Measurements from ENCODE around the gene PMP22.

The PMP22 gene

DNA sequence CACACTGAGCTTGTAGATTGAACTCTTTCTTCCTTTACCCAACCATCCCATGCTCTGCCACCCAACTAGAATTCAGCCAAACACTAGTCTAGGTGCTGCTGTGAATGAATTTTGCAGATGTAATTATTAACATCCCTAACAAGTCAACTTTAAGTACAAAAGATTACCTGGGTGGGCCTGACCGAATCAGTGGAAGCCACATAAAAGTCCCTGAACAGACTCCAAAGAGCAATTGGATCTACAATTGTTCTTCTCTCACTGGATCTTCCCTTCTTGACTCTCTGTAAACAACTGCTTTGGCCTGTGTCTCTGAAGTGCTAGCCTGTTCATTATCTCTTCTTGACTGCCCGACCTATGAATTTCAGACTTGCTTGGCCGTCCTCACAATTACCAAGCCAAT is 67.9 kb downstream of the PMP22 start:
- Histone ChIP-seq H3K27me3 (ENCODE audit: low read depth) (no peaks in the 10 kb centered on the region; the same call in 1 of the 2 replicates), H3K36me3 (replicated peaks) (no peaks in the 10 kb centered on the region), H3K4me3 (no peak overlapping the region), H3K9me3 (no peaks in the 10 kb centered on the region), H3K4me1 (no peaks in the 10 kb centered on the region)
- in situ Hi-C loops (cut with MboI; ENCODE audit: low sequenced_read_pairs): no loop called here
- DNase-seq (ENCODE audit: low spot score in 2 of 2): no peak

DNA sequence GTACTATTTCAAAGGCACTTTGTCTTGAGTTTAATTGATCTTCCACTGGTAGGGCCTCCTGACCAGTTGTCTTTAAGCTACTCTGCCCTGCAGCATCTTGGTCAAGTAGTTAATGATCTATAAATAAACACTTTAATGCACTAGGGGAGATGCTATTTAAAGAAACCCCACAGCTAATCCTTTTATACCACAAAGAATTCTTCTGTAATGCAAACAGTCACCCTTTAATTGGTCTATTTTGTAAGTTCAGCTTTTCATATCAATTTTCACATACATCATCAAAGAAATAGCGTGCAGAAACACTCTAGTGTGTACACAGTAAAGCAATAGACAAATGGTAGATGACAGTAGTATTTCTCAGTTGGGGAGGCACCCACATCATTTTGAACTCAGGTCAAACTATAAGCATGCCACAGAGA is 70.3 kb downstream of the PMP22 start:
- Histone ChIP-seq H3K36me3 (replicated peaks) (no peaks in the 10 kb centered on the region), H3K9me3 (no peaks in the 10 kb centered on the region), H3K4me1 (no peaks in the 10 kb centered on the region), H3K27me3 (ENCODE audit: low read depth) (no peaks in the 10 kb centered on the region; the same call in 1 of the 2 replicates), H3K4me3 (no peak overlapping the region)
- in situ Hi-C loops (cut with MboI; ENCODE audit: low sequenced_read_pairs): no loop called here
- no peak for DNase-seq (ENCODE audit: low spot score in 2 of 2)

DNA sequence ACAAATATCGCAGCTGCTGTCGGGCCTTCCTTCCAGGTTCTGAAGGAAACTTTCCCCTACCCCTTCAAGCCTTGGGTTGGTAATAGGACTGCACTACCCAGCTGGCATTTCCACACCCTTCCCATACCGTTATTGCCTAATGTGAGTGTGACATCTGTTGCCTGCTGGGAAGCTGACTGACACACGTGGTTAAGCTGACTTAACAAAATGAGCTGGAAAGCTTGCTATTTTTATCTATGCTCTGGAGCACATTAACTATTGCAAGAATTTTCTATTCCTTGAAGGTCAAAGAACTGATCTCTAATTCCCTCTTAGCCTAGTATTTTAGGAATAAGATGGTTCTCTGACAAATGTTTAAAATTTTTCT is 79.5 kb downstream of the PMP22 start:
- no peak for DNase-seq (ENCODE audit: low spot score in 2 of 2)
- H3K27me3 ChIP-seq (ENCODE audit: low read depth): no peaks in the 10 kb centered on the region
- no peak overlapping the region for H3K4me3 ChIP-seq
- H3K4me1 ChIP-seq: no peaks in the 10 kb centered on the region
- H3K36me3 ChIP-seq (replicated peaks): no peaks in the 10 kb centered on the region
- in situ Hi-C loops (cut with MboI; ENCODE audit: low sequenced_read_pairs): no loop called here
- H3K9me3 ChIP-seq: no peaks in the 10 kb centered on the region

DNA sequence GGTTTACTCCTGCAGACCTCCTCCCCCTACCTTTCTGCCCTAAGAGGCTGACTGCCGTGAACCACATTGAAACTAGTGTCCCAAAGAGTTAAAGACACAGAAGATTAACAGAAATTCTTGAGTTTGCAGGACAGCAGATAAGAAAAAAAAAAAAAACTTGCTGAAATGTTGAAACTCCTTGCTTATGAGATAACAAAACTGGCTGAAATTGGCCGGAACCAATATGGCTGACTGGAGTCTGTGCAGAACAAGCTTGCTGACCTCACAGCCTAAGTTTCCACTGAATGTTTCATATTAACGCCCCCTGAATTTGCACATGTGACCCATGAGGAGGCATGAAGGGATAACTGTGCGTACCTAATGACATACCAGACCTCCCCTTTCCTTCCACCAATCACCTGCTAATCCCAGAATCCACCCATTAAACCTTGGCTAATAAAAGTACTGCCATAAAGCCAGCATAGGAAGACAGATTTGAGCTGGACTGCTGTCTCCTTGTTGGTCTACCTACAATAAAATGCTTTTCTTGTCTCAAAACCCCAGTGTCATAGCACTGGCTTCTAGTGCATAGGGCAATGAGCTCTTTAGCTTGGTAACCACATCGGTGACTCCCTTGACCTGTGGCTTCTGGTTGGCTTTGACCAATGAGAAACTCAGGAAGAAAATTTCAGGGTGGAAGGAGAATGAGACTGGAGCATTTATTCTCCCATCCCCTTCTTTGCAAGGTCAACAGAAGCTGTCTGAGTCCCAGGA is 80.1 kb downstream of the PMP22 start:
- in situ Hi-C loops (cut with MboI; ENCODE audit: low sequenced_read_pairs): no loop called here
- Histone ChIP-seq H3K27me3 (ENCODE audit: low read depth) (no peaks in the 10 kb centered on the region), H3K4me1 (no peaks in the 10 kb centered on the region), H3K36me3 (replicated peaks) (no peaks in the 10 kb centered on the region), H3K9me3 (no peaks in the 10 kb centered on the region), H3K4me3 (no peak overlapping the region)
- no peak for DNase-seq (ENCODE audit: low spot score in 2 of 2)

DNA sequence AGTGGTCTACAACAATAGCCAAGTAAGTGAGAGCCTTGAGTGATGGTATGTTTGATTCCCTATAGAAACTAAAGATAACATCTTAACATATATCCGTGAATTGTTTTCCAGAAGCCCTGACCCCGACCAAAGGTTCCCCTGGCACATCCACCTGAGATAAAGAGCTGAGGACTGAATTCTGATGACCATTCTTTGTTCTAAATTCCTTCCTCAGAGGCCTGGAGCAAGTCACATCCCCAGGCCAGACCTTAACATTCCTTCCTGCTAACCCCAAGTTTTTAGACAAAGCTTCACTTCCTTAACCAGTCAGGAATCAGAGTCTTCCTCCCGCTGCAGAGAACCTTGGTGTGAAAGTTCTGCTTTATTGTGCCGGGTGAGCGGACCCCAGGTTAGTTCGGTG is 83.3 kb downstream of the PMP22 start:
- H3K27me3 ChIP-seq (ENCODE audit: low read depth): no peaks in the 10 kb centered on the region
- no peaks in the 10 kb centered on the region for H3K4me1 ChIP-seq
- no peak for DNase-seq (ENCODE audit: low spot score in 2 of 2)
- in situ Hi-C loops (cut with MboI; ENCODE audit: low sequenced_read_pairs): no loop called here
- H3K9me3 ChIP-seq: no peaks in the 10 kb centered on the region
- H3K36me3 ChIP-seq (replicated peaks): no peaks in the 10 kb centered on the region
- H3K4me3 ChIP-seq: no peak overlapping the region

DNA sequence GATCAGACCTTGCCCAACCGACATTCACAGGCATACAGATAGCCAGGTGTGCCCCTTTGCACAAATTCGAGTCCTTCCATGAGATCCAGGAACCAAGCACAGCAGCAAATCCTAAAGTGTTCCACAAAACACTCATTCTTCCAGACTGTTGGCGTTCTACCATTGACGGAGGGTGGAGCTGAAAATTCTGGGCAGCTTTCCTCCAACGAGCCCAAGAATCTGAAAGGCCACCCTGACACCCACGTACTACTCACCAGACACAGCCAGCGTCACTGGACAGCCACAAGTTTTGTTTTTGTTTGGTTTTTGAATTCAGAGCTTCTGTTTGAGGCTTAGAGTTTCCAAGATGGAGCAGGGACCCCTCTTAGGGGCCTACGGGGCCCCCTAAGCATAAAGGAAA is 83.8 kb downstream of the PMP22 start:
- in situ Hi-C loops (cut with MboI; ENCODE audit: low sequenced_read_pairs): no loop called here
- Histone ChIP-seq H3K4me3 (no peak overlapping the region), H3K4me1 (no peaks in the 10 kb centered on the region), H3K9me3 (no peaks in the 10 kb centered on the region), H3K36me3 (replicated peaks) (no peaks in the 10 kb centered on the region), H3K27me3 (ENCODE audit: low read depth) (no peaks in the 10 kb centered on the region)
- no peak for DNase-seq (ENCODE audit: low spot score in 2 of 2)

DNA sequence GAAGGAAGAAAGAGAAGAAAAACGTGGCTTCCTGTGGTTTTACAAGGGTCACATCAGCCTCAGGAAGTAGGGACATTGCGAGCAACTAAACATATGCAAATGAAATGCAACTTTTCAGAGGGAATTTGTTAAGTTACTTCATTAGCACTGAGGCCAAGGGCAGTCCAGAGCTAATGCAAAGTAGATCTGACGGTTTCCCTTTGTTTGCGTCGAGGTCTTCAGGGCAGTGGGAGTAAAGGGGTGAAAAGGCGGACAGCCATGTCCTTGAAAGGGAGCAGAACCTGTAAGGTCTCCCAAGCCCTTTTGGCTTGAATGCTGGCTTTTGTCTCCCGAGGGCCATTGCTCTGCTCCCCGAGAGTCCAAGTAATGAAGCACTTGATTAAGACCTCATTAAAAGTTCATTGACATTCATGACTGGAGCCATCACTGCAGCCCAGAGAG is 85.0 kb downstream of the PMP22 start:
- Histone ChIP-seq H3K36me3 (replicated peaks) (no peaks in the 10 kb centered on the region), H3K27me3 (ENCODE audit: low read depth) (no peaks in the 10 kb centered on the region), H3K4me1 (no peaks in the 10 kb centered on the region), H3K9me3 (no peaks in the 10 kb centered on the region), H3K4me3 (no peak overlapping the region)
- DNase-seq (ENCODE audit: low spot score in 2 of 2): no peak
- in situ Hi-C loops (cut with MboI; ENCODE audit: low sequenced_read_pairs): no loop called here
